Measurements from ENCODE around the gene RGP1. TPM values are rescaled to one million over a fixed set of nuclear protein-coding genes. Genes with fewer than 3 reads are reported as not detected.

RGP1 gene
- total and polyA plus RNA-seq, 2 experiments from 2014 or later = 4.7 to 19.1 TPM

DNA sequence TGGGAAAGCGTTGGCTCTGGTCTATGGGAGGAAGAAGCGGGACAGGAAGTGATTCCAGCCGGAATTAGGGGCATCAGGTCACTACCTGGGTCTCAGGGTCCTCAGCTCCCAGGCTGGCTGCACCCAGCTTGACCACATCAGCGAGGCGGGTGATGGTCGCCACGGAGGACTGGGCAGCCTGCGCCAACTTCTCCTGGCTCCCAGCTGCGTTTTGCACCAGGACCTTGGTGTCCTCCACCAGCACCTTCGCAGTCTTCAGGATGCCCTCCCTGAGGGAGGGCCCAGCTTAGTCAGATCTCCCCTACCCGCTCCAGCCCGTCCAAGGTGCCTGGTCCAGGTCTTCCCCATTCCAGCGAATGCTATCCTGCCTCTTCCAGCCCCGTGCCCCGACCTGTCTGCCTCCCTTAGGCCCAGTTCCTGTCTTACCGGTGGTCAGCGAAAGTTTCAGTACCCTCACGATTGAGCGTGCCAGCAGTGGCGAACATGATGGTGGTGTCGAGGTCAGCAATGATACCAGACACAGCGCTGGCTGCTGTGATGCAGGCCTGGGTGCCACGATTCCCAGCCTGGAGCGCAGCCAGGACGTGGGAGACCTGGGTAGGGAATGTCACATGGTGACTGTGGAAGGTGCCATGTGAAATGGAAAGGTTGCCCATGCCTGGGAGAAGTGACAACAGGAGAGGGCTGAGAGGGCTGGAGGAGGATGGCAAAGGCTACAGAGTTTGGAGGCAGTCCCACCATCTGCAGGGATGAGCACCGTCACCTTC, 45.0 kb upstream of the RGP1 start:
- WGBS, 2 experiments (ENCODE audit: low coverage in 1 of 2, low lambda C conversion rate in 2 of 2, missing lambda C conversion rate in 2 of 2) = 88 to 91% methylated on average over 23 to 26 of the region's 26 CpGs
- peaks cover 91% of the 10 kb centered on the region for H3F3A ChIP-seq (ENCODE audit: insufficient read depth)
- H3K9ac ChIP-seq = no peak overlapping the region
- in situ Hi-C loops (cut with MboI) = loop anchor here (25.0 kb wide), 1 partner anchor 92 kb away; the partner anchor contains the start of genes CD72 and TESK1
- peaks cover 97% of the 10 kb centered on the region for H3K36me3 ChIP-seq (ENCODE audit: low read depth)
- no peak for DNase-seq
- no peaks in the 10 kb centered on the region for H3K9me3 ChIP-seq (ENCODE audit: low read depth)
- H3K27ac ChIP-seq = no peak overlapping the region
- H3K79me2 ChIP-seq (ENCODE audit: insufficient read depth) = peaks cover 64% of the 10 kb centered on the region
- H3K9me2 ChIP-seq (ENCODE audit: insufficient read depth) = no peaks in the 10 kb centered on the region
- no peaks in the 10 kb centered on the region for H4K20me1 ChIP-seq (ENCODE audit: insufficient read depth)
- H3K27me3 ChIP-seq (replicated peaks; ENCODE audit: insufficient read depth) = no peaks in the 10 kb centered on the region
- H3K4me3 ChIP-seq = no peak overlapping the region
- H3K4me2 ChIP-seq (ENCODE audit: unreplicated experiment) = no peak overlapping the region
- no peak overlapping the region for H2AFZ ChIP-seq
- no peaks in the 10 kb centered on the region for H3K4me1 ChIP-seq (ENCODE audit: insufficient read depth)
- TF ChIP-seq EZH2 (IDR thresholded peaks at IDR 0.05; ENCODE audit: insufficient read depth, poor library complexity, severe bottlenecking) = no peak
- no peak for TF ChIP-seq EZH2phosphoT487 (IDR thresholded peaks at IDR 0.05; ENCODE audit: insufficient read depth, low read depth)

DNA sequence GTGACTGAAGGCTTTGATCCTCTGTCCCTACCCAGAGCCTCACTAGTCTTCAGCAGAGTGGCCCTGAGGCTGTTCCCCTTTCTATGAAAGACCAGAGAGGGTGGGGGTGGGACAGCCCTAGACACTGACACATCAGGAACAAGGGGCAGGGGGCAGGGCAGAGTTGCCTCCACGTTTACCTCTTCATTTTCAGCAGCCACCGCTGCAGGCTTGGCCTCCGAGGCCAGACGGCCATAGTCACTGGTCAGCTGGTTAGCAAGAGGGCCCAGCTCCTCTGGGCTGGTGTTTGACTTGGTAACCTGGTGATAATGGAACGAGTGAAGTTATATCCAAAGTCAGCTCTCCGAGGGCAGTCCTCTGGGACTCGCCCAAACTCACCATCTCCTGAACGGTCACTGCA, 43.7 kb upstream of the RGP1 start:
- Histone ChIP-seq H3K9me2 (ENCODE audit: insufficient read depth) (no peaks in the 10 kb centered on the region), H3K27me3 (replicated peaks; ENCODE audit: insufficient read depth) (no peaks in the 10 kb centered on the region), H3K79me2 (ENCODE audit: insufficient read depth) (peaks cover 64% of the 10 kb centered on the region), H3K9ac (no peak overlapping the region), H3K27ac (no peak overlapping the region), H3K4me3 (no peak overlapping the region), H3F3A (ENCODE audit: insufficient read depth) (peaks cover 82% of the 10 kb centered on the region), H3K4me1 (ENCODE audit: insufficient read depth) (no peaks in the 10 kb centered on the region), H3K4me2 (ENCODE audit: unreplicated experiment) (no peak overlapping the region), H4K20me1 (ENCODE audit: insufficient read depth) (no peaks in the 10 kb centered on the region), H2AFZ (no peak overlapping the region), H3K9me3 (ENCODE audit: low read depth) (no peaks in the 10 kb centered on the region), H3K36me3 (ENCODE audit: low read depth) (peaks cover 93% of the 10 kb centered on the region)
- in situ Hi-C loops (cut with MboI) = loop anchor here (25.0 kb wide), 1 partner anchor 93 kb away; the partner anchor contains the start of genes CD72 and TESK1
- WGBS, 2 experiments (ENCODE audit: low coverage in 1 of 2, low lambda C conversion rate in 2 of 2, missing lambda C conversion rate in 2 of 2) = 85 to 89% methylated on average over 8 of the region's 8 CpGs
- no peak for TF ChIP-seq EZH2 (IDR thresholded peaks at IDR 0.05; ENCODE audit: insufficient read depth, poor library complexity, severe bottlenecking)
- TF ChIP-seq EZH2phosphoT487 (IDR thresholded peaks at IDR 0.05; ENCODE audit: insufficient read depth, low read depth) = no peak
- DNase-seq = no peak

DNA sequence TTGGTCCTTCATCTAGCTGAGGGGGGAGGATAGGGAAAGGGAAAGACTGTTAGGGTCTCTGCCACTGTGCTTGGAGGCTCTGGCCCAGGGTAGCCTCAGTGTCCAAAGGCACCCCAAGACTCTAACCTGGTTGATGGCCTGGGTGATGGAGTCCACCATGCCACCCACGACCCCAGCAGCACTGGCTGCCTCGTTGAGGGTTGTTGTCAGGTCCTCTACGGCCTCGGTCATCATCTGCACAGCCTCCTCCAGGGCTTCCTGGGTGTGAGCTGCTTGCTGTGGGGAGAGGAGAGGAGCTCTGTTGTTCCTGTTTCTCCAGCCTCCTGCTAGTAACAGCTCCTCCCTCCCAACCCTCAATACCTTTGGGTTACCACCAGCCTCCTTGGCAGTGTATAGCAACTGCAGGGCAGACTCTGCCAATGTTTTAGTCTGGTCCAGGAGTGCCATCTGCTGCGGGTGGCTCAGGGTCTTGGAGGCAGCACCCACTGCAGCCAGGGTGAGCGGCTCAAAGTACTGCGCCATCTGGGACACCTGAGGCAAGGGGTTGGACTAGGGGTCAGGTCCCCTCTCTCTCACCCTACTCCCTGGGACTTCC, 43.2 kb upstream of the RGP1 start:
- no peaks in the 10 kb centered on the region for H3K4me1 ChIP-seq (ENCODE audit: insufficient read depth)
- no peak overlapping the region for H3K4me2 ChIP-seq (ENCODE audit: unreplicated experiment)
- H4K20me1 ChIP-seq (ENCODE audit: insufficient read depth) = no peaks in the 10 kb centered on the region
- no peak overlapping the region for H3K4me3 ChIP-seq
- H3K36me3 ChIP-seq (ENCODE audit: low read depth) = peaks cover 93% of the 10 kb centered on the region
- in situ Hi-C loops (cut with MboI) = loop anchor here (25.0 kb wide), 1 partner anchor 94 kb away; the partner anchor contains the start of genes CD72 and TESK1
- peaks cover 76% of the 10 kb centered on the region for H3F3A ChIP-seq (ENCODE audit: insufficient read depth)
- no peak overlapping the region for H3K27ac ChIP-seq
- no peak overlapping the region for H3K9ac ChIP-seq
- WGBS, 2 experiments (ENCODE audit: low coverage in 1 of 2, low lambda C conversion rate in 2 of 2, missing lambda C conversion rate in 2 of 2) = 91 to 94% methylated on average over 7 of the region's 7 CpGs
- H3K9me3 ChIP-seq (ENCODE audit: low read depth) = no peaks in the 10 kb centered on the region
- no peak overlapping the region for H2AFZ ChIP-seq
- no peak for DNase-seq
- H3K9me2 ChIP-seq (ENCODE audit: insufficient read depth) = no peaks in the 10 kb centered on the region
- TF ChIP-seq EZH2phosphoT487 (IDR thresholded peaks at IDR 0.05; ENCODE audit: insufficient read depth, low read depth) (no peak), EZH2 (IDR thresholded peaks at IDR 0.05; ENCODE audit: insufficient read depth, poor library complexity, severe bottlenecking) (no peak)
- H3K79me2 ChIP-seq (ENCODE audit: insufficient read depth) = peaks cover 58% of the 10 kb centered on the region
- H3K27me3 ChIP-seq (replicated peaks; ENCODE audit: insufficient read depth) = no peaks in the 10 kb centered on the region

DNA sequence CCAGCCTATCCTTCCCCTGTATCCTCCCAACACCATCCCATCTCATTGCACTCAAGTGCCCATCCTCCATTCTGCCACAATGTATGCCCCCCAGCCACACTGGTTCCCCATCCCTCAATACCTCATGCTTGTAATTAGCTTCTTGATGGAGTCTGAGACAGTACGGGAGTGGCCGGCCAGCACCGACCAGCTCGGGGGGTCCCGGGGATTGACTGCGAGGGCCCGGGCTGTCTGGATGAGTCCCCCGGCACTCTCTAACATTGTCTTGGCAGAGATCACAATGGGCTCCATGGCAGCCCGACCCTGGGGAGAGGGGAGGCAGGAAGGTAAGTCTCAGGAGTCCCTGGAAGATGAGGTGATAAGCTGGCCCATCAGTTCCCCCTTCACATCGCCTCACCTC, 42.1 kb upstream of the RGP1 start:
- Histone ChIP-seq H2AFZ (no peak overlapping the region), H3K79me2 (ENCODE audit: insufficient read depth) (peaks cover 50% of the 10 kb centered on the region), H3F3A (ENCODE audit: insufficient read depth) (peaks cover 67% of the 10 kb centered on the region), H4K20me1 (ENCODE audit: insufficient read depth) (no peaks in the 10 kb centered on the region), H3K36me3 (ENCODE audit: low read depth) (peaks cover 92% of the 10 kb centered on the region), H3K4me2 (ENCODE audit: unreplicated experiment) (no peak overlapping the region), H3K27me3 (replicated peaks; ENCODE audit: insufficient read depth) (no peaks in the 10 kb centered on the region), H3K4me1 (ENCODE audit: insufficient read depth) (no peaks in the 10 kb centered on the region), H3K4me3 (no peak overlapping the region), H3K27ac (no peak overlapping the region), H3K9ac (no peak overlapping the region), H3K9me3 (ENCODE audit: low read depth) (no peaks in the 10 kb centered on the region), H3K9me2 (ENCODE audit: insufficient read depth) (no peaks in the 10 kb centered on the region)
- DNase-seq = no peak
- in situ Hi-C loops (cut with MboI) = loop anchor here (25.0 kb wide), 1 partner anchor 95 kb away; the partner anchor contains the start of genes CD72 and TESK1
- TF ChIP-seq EZH2phosphoT487 (IDR thresholded peaks at IDR 0.05; ENCODE audit: insufficient read depth, low read depth) (no peak), EZH2 (IDR thresholded peaks at IDR 0.05; ENCODE audit: insufficient read depth, poor library complexity, severe bottlenecking) (no peak)
- WGBS, 2 experiments (ENCODE audit: low coverage in 1 of 2, low lambda C conversion rate in 2 of 2, missing lambda C conversion rate in 2 of 2) = 83 to 90% methylated on average over 10 of the region's 10 CpGs

Data from GM23248 (cell line).